Measurements from ENCODE around the gene CD27. TPM values are rescaled to one million over a fixed set of nuclear protein-coding genes. Genes with fewer than 3 reads are reported as not detected.

Gene CD27
- polyA plus RNA-seq, 1 of the 3 experiments (the other 2 are of a cell fraction) = not detected

DNA sequence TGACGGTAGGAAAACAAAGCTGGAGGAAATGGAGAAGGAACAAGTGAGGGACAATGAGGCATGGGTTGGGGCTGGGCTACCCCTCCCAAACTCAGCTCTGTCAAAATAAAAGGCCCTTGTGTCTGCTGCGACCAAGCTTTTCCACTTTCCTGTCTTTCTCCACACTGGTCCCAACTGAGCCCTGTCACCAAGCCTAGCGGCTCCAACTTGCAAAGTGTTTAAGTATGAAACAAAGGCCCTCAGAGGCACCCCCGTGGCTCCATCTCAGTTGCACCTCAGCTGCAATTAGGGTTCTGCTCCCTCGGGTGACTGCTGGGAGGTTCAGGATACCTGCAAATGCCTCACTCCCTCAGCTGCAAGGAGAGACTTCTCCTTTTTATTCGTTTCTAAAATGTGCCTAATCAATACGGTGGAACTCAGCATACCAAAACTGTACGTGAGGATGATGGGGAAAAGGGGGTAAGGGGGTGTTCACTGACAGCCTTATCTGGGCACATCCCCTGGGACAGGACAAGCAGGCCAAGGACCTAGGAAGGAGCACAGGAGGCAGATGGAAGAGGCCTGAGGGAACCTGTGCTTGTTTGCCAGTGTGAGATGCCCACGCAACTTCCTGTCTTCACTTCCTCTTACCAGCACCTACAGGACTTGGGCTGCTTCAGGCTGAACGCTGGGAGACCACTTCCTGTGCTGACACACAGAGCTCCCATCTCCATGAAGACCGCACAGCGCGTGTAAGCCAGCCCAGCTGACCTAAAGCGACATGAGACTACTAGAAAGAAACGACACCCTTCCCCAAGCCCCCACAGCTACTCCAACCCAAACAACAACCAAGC lies 16.9 kb downstream of the CD27 start:
- no peak overlapping the region for H3K4me2 ChIP-seq
- WGBS (ENCODE audit: low lambda C conversion rate) = 90% methylated on average over 15 of the region's 15 CpGs
- H3K27me3 ChIP-seq (ENCODE audit: insufficient read depth) = no peaks in the 10 kb centered on the region
- no peaks in the 10 kb centered on the region for H3K9me3 ChIP-seq
- peaks cover 49 to 65% of the 10 kb centered on the region in 2 experiments for H3K36me3 ChIP-seq (replicated peaks in 1 of 2; ENCODE audit: control insufficient read depth in 1 of 2, insufficient read depth in 2 of 2, low read length in 1 of 2)
- H3K79me2 ChIP-seq (ENCODE audit: insufficient read depth) = peaks cover 2% of the 10 kb centered on the region; the same call in 1 of the 2 replicates
- peaks cover 4% of the 10 kb centered on the region for H3F3A ChIP-seq (replicated peaks; ENCODE audit: insufficient read depth)
- TF ChIP-seq, protein P1, sequence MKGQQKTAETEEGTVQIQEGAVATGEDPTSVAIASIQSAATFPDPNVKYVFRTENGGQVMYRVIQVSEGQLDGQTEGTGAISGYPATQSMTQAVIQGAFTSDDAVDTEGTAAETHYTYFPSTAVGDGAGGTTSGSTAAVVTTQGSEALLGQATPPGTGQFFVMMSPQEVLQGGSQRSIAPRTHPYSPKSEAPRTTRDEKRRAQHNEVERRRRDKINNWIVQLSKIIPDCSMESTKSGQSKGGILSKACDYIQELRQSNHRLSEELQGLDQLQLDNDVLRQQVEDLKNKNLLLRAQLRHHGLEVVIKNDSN (IDR thresholded peaks at IDR 0.05; ENCODE audit: borderline replicate concordance, low read depth) = no peak
- ChIA-PET CTCF (interaction anchor here (0.6 to 1.1 kb wide), 6 partner anchors 22 to 444 kb away, joined by 3 to 7 read pairs (median 4); no protein-coding TSS in a partner anchor), POLR2A (no interaction called here)
- H3K9me2 ChIP-seq = no peaks in the 10 kb centered on the region
- H3K4me3 ChIP-seq (ENCODE audit: low read depth in 2 of 2, low read length in 1 of 2) = no peak overlapping the region
- no peaks in the 10 kb centered on the region for H3K4me1 ChIP-seq (ENCODE audit: control insufficient read depth in 1 of 2, insufficient read depth in 2 of 2, low read depth in 1 of 2, low read length in 1 of 2)
- DNase-seq = no peak
- no peak overlapping the region for H3K9ac ChIP-seq
- no peaks in the 10 kb centered on the region for H4K20me1 ChIP-seq (ENCODE audit: insufficient read depth)
- H3K27ac ChIP-seq (ENCODE audit: low read depth in 2 of 2, low read length in 1 of 2) = no peak overlapping the region
- no peak overlapping the region for H2AFZ ChIP-seq (ENCODE audit: low read depth)

DNA sequence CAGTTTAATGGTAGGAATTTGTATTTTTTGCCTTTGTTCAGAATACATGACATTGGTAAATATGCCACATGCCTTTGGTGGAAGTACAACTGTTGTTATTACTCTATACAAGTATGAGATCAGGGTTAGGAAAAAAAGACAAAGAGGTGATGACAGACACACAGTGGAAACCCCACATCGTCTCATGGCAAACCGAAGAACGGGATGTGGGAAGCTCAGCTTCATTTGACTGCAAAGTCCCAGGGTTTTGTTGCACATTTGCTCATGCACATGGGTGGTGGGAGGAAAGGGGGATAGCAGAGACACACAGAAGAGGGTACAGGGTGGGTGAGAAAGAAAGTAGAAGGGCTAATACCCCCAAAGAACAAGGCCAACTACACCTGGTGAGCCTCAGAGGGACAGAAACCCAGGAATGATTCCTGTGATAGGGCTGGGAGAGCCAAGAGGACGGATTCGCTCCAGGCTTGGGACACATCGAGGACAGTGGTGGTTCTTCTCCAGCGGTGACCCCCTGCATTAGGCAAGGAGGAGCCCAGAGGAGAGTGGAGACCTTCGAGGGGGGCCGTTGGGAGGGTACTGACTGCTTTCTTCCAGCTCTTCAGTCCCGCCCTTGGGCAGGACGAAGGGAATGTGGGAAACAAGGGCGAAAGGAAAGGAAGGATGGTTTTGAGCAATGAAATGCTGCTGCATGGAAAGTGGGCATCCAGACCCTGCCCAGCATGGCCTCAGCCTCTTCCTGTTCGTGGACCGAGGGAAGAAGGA lies 17.7 kb downstream of the CD27 start:
- Histone ChIP-seq H4K20me1 (ENCODE audit: insufficient read depth) (no peaks in the 10 kb centered on the region), H3K79me2 (ENCODE audit: insufficient read depth) (peaks cover 9% of the 10 kb centered on the region; the same call in 1 of the 2 replicates), H3K9ac (no peak overlapping the region), H3K4me2 (no peak overlapping the region), H3K36me3 (replicated peaks in 1 of 2; ENCODE audit: control insufficient read depth in 1 of 2, insufficient read depth in 2 of 2, low read length in 1 of 2) (peaks cover 51 to 59% of the 10 kb centered on the region in 2 experiments), H3F3A (replicated peaks; ENCODE audit: insufficient read depth) (peaks cover 4% of the 10 kb centered on the region), H3K27ac (ENCODE audit: low read depth in 2 of 2, low read length in 1 of 2) (no peak overlapping the region), H3K4me1 (ENCODE audit: control insufficient read depth in 1 of 2, insufficient read depth in 2 of 2, low read depth in 1 of 2, low read length in 1 of 2) (no peaks in the 10 kb centered on the region), H2AFZ (ENCODE audit: low read depth) (no peak overlapping the region), H3K9me3 (no peaks in the 10 kb centered on the region), H3K9me2 (no peaks in the 10 kb centered on the region), H3K27me3 (ENCODE audit: insufficient read depth) (no peaks in the 10 kb centered on the region), H3K4me3 (ENCODE audit: low read depth in 2 of 2, low read length in 1 of 2) (no peak overlapping the region)
- CTCF ChIA-PET = interaction anchor here (0.6 to 1.1 kb wide), 8 partner anchors 22 to 682 kb away, joined by 3 to 6 read pairs (median 3); no protein-coding TSS in a partner anchor
- 92% methylated on average over 14 of the region's 14 CpGs for WGBS (ENCODE audit: low lambda C conversion rate)
- DNase-seq = no peak
- POLR2A ChIA-PET = interaction anchor here (1.5 kb wide), 1 partner anchor 11 kb away, joined by 5 read pairs; the partner anchor contains the start of gene TAPBPL
- TF ChIP-seq, protein P2, sequence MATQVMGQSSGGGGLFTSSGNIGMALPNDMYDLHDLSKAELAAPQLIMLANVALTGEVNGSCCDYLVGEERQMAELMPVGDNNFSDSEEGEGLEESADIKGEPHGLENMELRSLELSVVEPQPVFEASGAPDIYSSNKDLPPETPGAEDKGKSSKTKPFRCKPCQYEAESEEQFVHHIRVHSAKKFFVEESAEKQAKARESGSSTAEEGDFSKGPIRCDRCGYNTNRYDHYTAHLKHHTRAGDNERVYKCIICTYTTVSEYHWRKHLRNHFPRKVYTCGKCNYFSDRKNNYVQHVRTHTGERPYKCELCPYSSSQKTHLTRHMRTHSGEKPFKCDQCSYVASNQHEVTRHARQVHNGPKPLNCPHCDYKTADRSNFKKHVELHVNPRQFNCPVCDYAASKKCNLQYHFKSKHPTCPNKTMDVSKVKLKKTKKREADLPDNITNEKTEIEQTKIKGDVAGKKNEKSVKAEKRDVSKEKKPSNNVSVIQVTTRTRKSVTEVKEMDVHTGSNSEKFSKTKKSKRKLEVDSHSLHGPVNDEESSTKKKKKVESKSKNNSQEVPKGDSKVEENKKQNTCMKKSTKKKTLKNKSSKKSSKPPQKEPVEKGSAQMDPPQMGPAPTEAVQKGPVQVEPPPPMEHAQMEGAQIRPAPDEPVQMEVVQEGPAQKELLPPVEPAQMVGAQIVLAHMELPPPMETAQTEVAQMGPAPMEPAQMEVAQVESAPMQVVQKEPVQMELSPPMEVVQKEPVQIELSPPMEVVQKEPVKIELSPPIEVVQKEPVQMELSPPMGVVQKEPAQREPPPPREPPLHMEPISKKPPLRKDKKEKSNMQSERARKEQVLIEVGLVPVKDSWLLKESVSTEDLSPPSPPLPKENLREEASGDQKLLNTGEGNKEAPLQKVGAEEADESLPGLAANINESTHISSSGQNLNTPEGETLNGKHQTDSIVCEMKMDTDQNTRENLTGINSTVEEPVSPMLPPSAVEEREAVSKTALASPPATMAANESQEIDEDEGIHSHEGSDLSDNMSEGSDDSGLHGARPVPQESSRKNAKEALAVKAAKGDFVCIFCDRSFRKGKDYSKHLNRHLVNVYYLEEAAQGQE (IDR thresholded peaks at IDR 0.05; ENCODE audit: low read depth, low read length) = no peak
- TF ChIP-seq SMC3 (IDR thresholded peaks at IDR 0.05; ENCODE audit: low read depth, low read length) = no peak
- TF ChIP-seq TEAD4 (IDR thresholded peaks at IDR 0.05; ENCODE audit: borderline replicate concordance, insufficient read depth) = no peak
- TF ChIP-seq, protein P3, sequence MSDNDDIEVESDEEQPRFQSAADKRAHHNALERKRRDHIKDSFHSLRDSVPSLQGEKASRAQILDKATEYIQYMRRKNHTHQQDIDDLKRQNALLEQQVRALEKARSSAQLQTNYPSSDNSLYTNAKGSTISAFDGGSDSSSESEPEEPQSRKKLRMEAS (IDR thresholded peaks at IDR 0.05; ENCODE audit: low read depth) = no peak
- TF ChIP-seq NFIC (IDR thresholded peaks at IDR 0.05; ENCODE audit: borderline replicate concordance) = no peak
- TF ChIP-seq, protein P4, sequence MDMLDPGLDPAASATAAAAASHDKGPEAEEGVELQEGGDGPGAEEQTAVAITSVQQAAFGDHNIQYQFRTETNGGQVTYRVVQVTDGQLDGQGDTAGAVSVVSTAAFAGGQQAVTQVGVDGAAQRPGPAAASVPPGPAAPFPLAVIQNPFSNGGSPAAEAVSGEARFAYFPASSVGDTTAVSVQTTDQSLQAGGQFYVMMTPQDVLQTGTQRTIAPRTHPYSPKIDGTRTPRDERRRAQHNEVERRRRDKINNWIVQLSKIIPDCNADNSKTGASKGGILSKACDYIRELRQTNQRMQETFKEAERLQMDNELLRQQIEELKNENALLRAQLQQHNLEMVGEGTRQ (IDR thresholded peaks at IDR 0.05; ENCODE audit: borderline replicate concordance, low read depth, low read length) = no peak
- no peak for TF ChIP-seq GABPA (IDR thresholded peaks at IDR 0.05; ENCODE audit: low read depth)
- TF ChIP-seq, protein P5, sequence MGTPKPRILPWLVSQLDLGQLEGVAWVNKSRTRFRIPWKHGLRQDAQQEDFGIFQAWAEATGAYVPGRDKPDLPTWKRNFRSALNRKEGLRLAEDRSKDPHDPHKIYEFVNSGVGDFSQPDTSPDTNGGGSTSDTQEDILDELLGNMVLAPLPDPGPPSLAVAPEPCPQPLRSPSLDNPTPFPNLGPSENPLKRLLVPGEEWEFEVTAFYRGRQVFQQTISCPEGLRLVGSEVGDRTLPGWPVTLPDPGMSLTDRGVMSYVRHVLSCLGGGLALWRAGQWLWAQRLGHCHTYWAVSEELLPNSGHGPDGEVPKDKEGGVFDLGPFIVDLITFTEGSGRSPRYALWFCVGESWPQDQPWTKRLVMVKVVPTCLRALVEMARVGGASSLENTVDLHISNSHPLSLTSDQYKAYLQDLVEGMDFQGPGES (IDR thresholded peaks at IDR 0.05; ENCODE audit: low read depth, low read length) = no peak
- TF ChIP-seq GATA2 (CRISPR knock-in tag; IDR thresholded peaks at IDR 0.05) = no peak
- TF ChIP-seq, protein P6, sequence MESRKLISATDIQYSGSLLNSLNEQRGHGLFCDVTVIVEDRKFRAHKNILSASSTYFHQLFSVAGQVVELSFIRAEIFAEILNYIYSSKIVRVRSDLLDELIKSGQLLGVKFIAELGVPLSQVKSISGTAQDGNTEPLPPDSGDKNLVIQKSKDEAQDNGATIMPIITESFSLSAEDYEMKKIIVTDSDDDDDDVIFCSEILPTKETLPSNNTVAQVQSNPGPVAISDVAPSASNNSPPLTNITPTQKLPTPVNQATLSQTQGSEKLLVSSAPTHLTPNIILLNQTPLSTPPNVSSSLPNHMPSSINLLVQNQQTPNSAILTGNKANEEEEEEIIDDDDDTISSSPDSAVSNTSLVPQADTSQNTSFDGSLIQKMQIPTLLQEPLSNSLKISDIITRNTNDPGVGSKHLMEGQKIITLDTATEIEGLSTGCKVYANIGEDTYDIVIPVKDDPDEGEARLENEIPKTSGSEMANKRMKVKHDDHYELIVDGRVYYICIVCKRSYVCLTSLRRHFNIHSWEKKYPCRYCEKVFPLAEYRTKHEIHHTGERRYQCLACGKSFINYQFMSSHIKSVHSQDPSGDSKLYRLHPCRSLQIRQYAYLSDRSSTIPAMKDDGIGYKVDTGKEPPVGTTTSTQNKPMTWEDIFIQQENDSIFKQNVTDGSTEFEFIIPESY (IDR thresholded peaks at IDR 0.05; ENCODE audit: borderline replicate concordance, low read depth) = no peak

Measured in SK-N-SH (cell line).